ENCODE measurements around the gene ZFYVE16. TPM values are rescaled to one million over a fixed set of nuclear protein-coding genes. Genes with fewer than 3 reads are reported as not detected.

Gene ZFYVE16
- total RNA-seq, 1 donor from 2014 or later, result 74.4 TPM

GRCh38 chr5:80370390-80370789 is 37.5 kb upstream of the ZFYVE16 start:
- DNase-seq (ENCODE audit: low spot score, unreplicated experiment), result no peak
- Mint-ChIP-seq H3K4me1 (ENCODE audit: low read depth) (peaks cover 18% of the 10 kb centered on the region), H3K4me3 (ENCODE audit: low read depth) (no peak overlapping the region), H3K36me3 (ENCODE audit: insufficient read depth) (no peaks in the 10 kb centered on the region), H3K27me3 (no peaks in the 10 kb centered on the region), H3K9me3 (ENCODE audit: low read depth) (peaks cover 5% of the 10 kb centered on the region), H3K27ac (peak overlapping the region; percentile 30)
- no peak for TF ChIP-seq CTCF (IDR thresholded peaks at IDR 0.05; ENCODE audit: unreplicated experiment)

GRCh38 chr5:80372780-80373179 is 35.1 kb upstream of the ZFYVE16 start:
- peaks cover 5% of the 10 kb centered on the region for H3K9me3 Mint-ChIP-seq (ENCODE audit: low read depth)
- peaks cover 3% of the 10 kb centered on the region for H3K27me3 Mint-ChIP-seq
- TF ChIP-seq CTCF (IDR thresholded peaks at IDR 0.05; ENCODE audit: unreplicated experiment), result no peak
- H3K36me3 Mint-ChIP-seq (ENCODE audit: insufficient read depth), result no peaks in the 10 kb centered on the region
- H3K4me3 Mint-ChIP-seq (ENCODE audit: low read depth), result no peak overlapping the region
- H3K4me1 Mint-ChIP-seq (ENCODE audit: low read depth), result peaks cover 18% of the 10 kb centered on the region
- H3K27ac Mint-ChIP-seq, result no peak overlapping the region
- no peak for DNase-seq (ENCODE audit: low spot score, unreplicated experiment)

- Mint-ChIP-seq H3K4me3 (ENCODE audit: low read depth) (no peak overlapping the region), H3K36me3 (ENCODE audit: insufficient read depth) (no peaks in the 10 kb centered on the region), H3K27ac (no peak overlapping the region), H3K27me3 (peaks cover 3% of the 10 kb centered on the region), H3K4me1 (ENCODE audit: low read depth) (peaks cover 13% of the 10 kb centered on the region), H3K9me3 (ENCODE audit: low read depth) (peaks cover 5% of the 10 kb centered on the region)
- TF ChIP-seq CTCF (IDR thresholded peaks at IDR 0.05; ENCODE audit: unreplicated experiment), result no peak
- DNase-seq (ENCODE audit: low spot score, unreplicated experiment), result no peak
These were observed 33.7 kb upstream of the ZFYVE16 start for GRCh38 chr5:80374188-80374587.

- Mint-ChIP-seq H3K27me3 (peaks cover 3% of the 10 kb centered on the region), H3K4me1 (ENCODE audit: low read depth) (no peaks in the 10 kb centered on the region), H3K27ac (no peak overlapping the region), H3K4me3 (ENCODE audit: low read depth) (no peak overlapping the region), H3K9me3 (ENCODE audit: low read depth) (peaks cover 5% of the 10 kb centered on the region), H3K36me3 (ENCODE audit: insufficient read depth) (no peaks in the 10 kb centered on the region)
- TF ChIP-seq CTCF (IDR thresholded peaks at IDR 0.05; ENCODE audit: unreplicated experiment), result no peak
- no peak for DNase-seq (ENCODE audit: low spot score, unreplicated experiment)
These were observed 31.3 kb upstream of the ZFYVE16 start for GRCh38 chr5:80376557-80376956.

GRCh38 chr5:80382488-80382887 is 25.4 kb upstream of the ZFYVE16 start:
- no peaks in the 10 kb centered on the region for H3K36me3 Mint-ChIP-seq (ENCODE audit: insufficient read depth)
- no peaks in the 10 kb centered on the region for H3K27me3 Mint-ChIP-seq
- no peak overlapping the region for H3K27ac Mint-ChIP-seq
- no peaks in the 10 kb centered on the region for H3K9me3 Mint-ChIP-seq (ENCODE audit: low read depth)
- no peak overlapping the region for H3K4me3 Mint-ChIP-seq (ENCODE audit: low read depth)
- no peak for TF ChIP-seq CTCF (IDR thresholded peaks at IDR 0.05; ENCODE audit: unreplicated experiment)
- no peaks in the 10 kb centered on the region for H3K4me1 Mint-ChIP-seq (ENCODE audit: low read depth)
- no peak for DNase-seq (ENCODE audit: low spot score, unreplicated experiment)
